Spinal cord (tissue), 10 donors: ENCODE data around the gene MED15. TPM values are rescaled to one million over a fixed set of nuclear protein-coding genes. Genes with fewer than 3 reads are reported as not detected.
"Not testable (repeated sequence)": the region's sequence is repeated elsewhere in the genome, so short reads cannot be mapped to it uniquely, and the experiment has no call there.

Experiments
- DNase-seq, 6 donors: peaks; one replicate each; pipeline versions ENCODE4 v3.0.0 to v3.0.0-alpha.2; 2013 to 2015; ENCODE audit warnings: low spot score in 6 of 6, low read depth in 4 of 6
- H3K27ac ChIP-seq: one replicate; pipeline ENCODE4 v1.5.1; 2013; ENCODE audit warnings: low read depth, low read length, control low read depth
- H3K27me3 ChIP-seq: one replicate; pipeline ENCODE4 v1.6.1; 2013; ENCODE audit warnings: low read length; ENCODE audit not compliant: control insufficient read depth, insufficient read depth
- H3K36me3 ChIP-seq: one replicate; pipeline ENCODE4 v1.6.1; 2013; ENCODE audit warnings: low read length; ENCODE audit not compliant: control insufficient read depth, insufficient read depth
- H3K4me1 ChIP-seq: one replicate; pipeline ENCODE4 v1.6.1; 2013; ENCODE audit warnings: low read length; ENCODE audit not compliant: control insufficient read depth, insufficient read depth
- H3K4me3 ChIP-seq: one replicate; pipeline ENCODE4 v1.5.1; 2013; ENCODE audit warnings: low read depth, low read length, control low read depth
- H3K9me3 ChIP-seq: one replicate; pipeline ENCODE4 v1.6.1; 2013; ENCODE audit warnings: low read length; ENCODE audit not compliant: control insufficient read depth, insufficient read depth
- WGBS: methylation state at CpG from one replicate; pipeline ENCODE4 v1.1.5; 2013; ENCODE audit warnings: missing lambda C conversion rate; ENCODE audit not compliant: insufficient coverage; 5-methylcytosine and 5-hydroxymethylcytosine counted together
- polyA plus RNA-seq, 2 donors: library from polyadenylated mRNA; unstranded; fragments of 120-200 nt; gene quantifications; one replicate each; pipeline ENCODE4 v1.2.1, GENCODE V29; 2013; ENCODE audit not compliant: insufficient read length in 2 of 2
- total RNA-seq, 2 donors: library from RNA; depleted of rRNA in 1 of 2; stranded (reverse); fragments of 120-200 nt in 1 of 2; fragments of >200 nt in 1 of 2; gene quantifications; one replicate each; pipeline versions ENCODE4 v1.2.3 to v1.2.4, GENCODE V29; 2013 to 2014
- donor health status: healthy.

MED15 gene
- total and polyA plus RNA-seq, 4 donors: 16.1 to 67.8 (median 36.4) TPM

DNA sequence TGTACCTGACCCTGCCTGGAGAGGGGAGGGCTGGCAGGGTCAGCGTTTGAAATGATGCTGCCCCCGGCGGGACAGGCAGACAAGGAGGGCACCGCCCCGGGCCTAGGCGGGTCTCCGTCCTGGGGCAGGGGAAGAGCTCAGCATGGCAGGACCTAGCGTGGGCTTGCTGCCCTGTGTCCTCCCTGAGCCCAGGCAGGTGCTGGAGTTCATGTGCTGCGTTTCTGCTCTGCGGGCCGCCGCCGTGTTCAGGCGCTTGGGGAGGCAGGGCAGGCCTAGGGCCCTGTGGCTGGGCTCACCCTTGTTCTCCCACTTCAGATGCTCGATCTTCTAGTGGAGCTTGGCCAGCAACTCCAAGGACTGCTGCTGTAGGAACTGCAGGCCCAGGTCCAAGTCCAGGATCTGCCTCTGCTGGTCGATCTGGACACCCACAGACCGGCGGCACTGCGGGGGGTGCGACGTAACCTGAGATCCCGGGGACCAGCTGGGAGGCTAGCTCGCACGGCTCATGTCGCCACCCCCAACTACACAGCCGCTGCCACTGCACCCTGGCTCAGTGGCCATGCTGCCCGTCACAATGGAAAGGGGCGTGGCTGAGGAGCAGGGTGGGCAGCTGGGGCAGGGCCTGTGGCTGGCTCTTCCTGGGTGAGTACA is 84.4 kb downstream of the MED15 start:
- DNase-seq: no peak
- Histone ChIP-seq H3K4me3 (no peak overlapping the region), H3K27ac (no peak overlapping the region), H3K27me3 (no peaks in the 10 kb centered on the region), H3K9me3 (no peaks in the 10 kb centered on the region), H3K4me1 (peaks cover 6% of the 10 kb centered on the region), H3K36me3 (peaks cover 16% of the 10 kb centered on the region)
- WGBS: 48% methylated on average over 23 of the region's 28 CpGs

DNA sequence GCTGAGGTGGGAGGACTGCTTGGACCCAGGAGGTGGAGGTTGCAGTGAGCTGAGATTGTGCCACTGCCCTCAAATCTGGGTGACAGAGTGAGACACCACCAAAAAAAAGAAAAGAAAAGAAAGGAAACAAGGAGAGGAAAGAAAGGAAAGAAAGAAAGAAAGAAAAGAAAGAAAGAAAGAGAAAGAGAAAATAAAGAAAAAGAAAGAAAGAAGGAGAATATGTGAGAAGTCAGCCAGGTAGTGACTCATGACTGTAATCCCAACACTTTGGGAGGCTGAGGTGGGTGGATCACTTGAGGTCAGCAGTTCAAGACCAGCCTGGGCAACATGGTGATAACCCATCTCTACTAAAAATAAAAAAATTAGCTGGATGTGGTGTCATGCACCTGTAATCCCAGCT is 86.6 kb downstream of the MED15 start:
- not testable (repeated sequence) for H3K27ac ChIP-seq, H3K27me3 ChIP-seq, H3K9me3 ChIP-seq, H3K36me3 ChIP-seq, DNase-seq, H3K4me3 ChIP-seq, H3K4me1 ChIP-seq

DNA sequence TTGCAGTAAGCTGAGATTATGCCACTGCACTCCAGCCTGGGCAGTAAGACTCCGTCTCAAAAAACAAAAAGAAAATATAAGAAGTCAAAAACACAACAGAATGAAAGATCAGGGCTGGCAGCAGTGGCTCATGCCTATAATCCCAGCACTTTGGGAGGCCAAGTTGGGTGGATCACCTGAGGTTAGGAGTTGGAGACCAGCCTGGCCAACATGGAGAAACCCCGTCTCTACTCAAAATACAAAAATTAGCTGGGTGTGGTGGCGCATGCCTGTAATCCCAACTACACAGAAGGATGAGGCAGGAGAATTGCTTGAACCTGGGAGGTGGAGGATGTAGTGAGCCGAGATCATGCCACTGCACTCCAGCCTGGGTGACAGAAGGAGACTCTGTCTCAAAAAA is 87.1 kb downstream of the MED15 start:
- H3K27ac ChIP-seq, H3K4me3 ChIP-seq, H3K4me1 ChIP-seq, H3K9me3 ChIP-seq, H3K27me3 ChIP-seq, H3K36me3 ChIP-seq, DNase-seq: not testable (repeated sequence)
- no CpG with 5 or more reads among the region's 4 CpGs for WGBS

DNA sequence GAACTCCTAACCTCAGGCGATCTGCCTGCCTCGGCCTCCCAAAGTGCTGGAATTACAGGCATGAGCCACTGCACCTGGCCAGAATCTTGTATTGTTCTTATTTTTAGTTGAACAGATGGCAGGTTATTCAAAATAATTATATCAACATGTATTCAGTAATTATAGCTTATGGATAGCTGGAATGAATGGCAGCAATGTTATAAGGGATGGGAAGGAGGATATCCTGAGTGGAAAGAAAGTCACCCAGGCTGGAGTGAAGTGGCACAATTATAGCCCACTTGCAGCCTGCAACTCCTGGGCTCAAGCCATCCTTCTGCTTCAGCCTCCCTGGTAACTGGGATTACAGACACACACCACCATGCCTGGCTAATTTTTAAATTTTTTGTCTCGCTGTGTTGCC is 88.1 kb downstream of the MED15 start:
- no peaks in the 10 kb centered on the region for H3K27me3 ChIP-seq
- WGBS: 100% methylated on average over 2 of the region's 3 CpGs
- H3K27ac ChIP-seq: no peak overlapping the region
- no peaks in the 10 kb centered on the region for H3K36me3 ChIP-seq
- peaks cover 6% of the 10 kb centered on the region for H3K4me1 ChIP-seq
- no peaks in the 10 kb centered on the region for H3K9me3 ChIP-seq
- H3K4me3 ChIP-seq: no peak overlapping the region
- no peak for DNase-seq

DNA sequence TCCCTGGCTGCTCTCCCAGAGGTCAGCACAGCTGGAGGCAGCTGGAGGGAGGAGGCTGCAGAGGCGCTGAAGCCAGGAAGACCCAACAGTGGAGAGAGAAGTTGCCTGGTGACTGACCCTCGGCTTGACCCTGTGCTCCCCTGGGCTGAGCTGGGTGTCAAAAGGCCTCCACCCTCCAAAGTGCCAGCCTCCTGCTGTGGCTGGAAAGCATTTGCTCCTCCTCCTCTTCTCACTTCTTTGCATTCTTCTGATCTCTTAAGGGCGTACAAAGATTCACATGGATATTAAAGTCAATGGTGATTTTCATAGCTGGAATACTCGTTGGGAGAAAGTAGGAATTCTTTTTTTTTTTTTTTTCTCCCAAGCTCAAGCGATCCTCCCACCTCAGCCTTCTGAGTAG is 91.7 kb downstream of the MED15 start:
- Histone ChIP-seq H3K27ac (no peak overlapping the region), H3K36me3 (no peaks in the 10 kb centered on the region), H3K9me3 (no peaks in the 10 kb centered on the region), H3K27me3 (no peaks in the 10 kb centered on the region), H3K4me3 (no peak overlapping the region), H3K4me1 (no peaks in the 10 kb centered on the region)
- no CpG with 5 or more reads among the region's 5 CpGs for WGBS
- DNase-seq: no peak

DNA sequence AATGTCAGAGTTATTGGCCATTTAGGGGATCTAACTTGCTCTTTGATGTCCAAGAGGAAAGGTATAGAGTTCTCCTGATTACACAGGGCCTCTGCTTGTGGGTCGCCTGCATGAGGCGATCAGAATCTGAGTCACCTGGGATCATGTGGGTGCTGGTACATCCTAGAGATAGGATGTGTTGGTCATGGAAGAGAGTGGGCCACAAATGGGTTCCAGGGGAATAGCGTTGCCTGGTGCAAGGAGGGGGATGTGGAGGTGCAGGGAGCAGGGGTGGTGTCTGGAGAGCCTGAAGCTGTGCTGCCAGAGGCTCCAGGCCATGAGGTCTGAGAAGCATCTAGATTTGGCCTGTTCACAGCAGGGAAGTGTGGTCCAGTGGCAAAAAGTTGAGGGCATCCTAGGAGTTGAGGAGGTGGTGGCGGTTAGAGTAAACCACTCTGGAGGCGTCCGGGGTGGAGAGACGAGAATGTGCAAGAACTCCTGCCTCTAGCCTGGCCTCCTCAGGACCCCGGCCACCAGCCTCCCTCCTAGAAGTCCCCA is 92.8 kb downstream of the MED15 start:
- Histone ChIP-seq H3K36me3 (no peaks in the 10 kb centered on the region), H3K27ac (no peak overlapping the region), H3K9me3 (no peaks in the 10 kb centered on the region), H3K27me3 (no peaks in the 10 kb centered on the region), H3K4me3 (no peak overlapping the region), H3K4me1 (no peaks in the 10 kb centered on the region)
- no peak for DNase-seq
- WGBS: 88% methylated on average over 7 of the region's 8 CpGs

DNA sequence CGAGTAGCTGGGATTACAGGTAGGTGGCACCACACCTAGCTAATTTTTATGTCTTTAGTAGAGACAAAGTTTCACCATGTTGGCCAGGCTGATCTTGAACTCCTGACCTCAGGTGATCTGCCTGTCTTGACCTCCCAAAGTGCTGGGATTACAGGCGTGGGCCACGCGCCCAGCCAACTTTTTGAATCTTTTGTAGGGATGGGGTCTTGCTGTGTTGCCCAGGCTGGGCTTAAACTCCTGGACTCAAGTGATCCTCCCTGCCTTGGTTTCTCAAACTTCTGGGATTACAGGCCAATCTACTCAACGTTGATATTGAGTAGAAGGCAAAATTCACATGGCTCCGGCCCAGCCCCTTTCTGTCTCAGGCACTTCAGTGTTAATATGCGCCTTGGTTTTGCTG is 93.9 kb downstream of the MED15 start:
- H3K4me3 ChIP-seq: no peak overlapping the region
- H3K9me3 ChIP-seq: no peaks in the 10 kb centered on the region
- DNase-seq: no peak
- H3K27me3 ChIP-seq: no peaks in the 10 kb centered on the region
- no peaks in the 10 kb centered on the region for H3K36me3 ChIP-seq
- 91% methylated on average over 7 of the region's 7 CpGs for WGBS
- no peak overlapping the region for H3K27ac ChIP-seq
- peaks cover 2% of the 10 kb centered on the region for H3K4me1 ChIP-seq

DNA sequence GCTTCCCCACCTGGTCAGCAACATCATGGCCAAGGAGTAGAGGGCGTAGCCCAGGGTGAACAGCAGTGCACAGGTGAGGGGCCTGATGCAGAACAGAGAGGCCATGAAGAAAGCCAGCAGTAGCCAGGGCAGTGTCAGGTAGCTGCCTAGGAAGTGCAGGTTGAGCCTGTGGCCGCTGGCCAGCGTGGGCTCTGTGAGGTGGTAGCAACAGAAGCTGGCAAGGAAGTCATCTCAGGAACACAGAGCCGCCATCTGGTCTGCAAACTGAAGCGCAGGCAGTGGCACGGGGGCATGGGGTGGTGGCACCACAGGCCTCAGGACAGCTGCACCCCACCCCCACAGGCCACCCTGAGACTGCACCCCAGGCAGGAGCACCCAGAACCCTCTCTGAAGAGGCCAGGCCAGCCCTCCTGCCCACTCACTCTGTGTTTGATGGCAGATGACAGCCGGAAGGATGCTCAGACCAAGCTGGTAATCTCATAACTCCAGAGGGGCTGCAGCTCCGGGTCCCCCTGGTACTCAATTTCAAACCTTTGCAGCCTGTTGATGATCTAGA is 95.3 kb downstream of the MED15 start:
- Histone ChIP-seq H3K27me3 (no peaks in the 10 kb centered on the region), H3K9me3 (no peaks in the 10 kb centered on the region), H3K4me1 (peaks cover 8% of the 10 kb centered on the region), H3K36me3 (no peaks in the 10 kb centered on the region), H3K27ac (no peak overlapping the region), H3K4me3 (no peak overlapping the region)
- 90% methylated on average over 8 of the region's 8 CpGs for WGBS
- DNase-seq: no peak

DNA sequence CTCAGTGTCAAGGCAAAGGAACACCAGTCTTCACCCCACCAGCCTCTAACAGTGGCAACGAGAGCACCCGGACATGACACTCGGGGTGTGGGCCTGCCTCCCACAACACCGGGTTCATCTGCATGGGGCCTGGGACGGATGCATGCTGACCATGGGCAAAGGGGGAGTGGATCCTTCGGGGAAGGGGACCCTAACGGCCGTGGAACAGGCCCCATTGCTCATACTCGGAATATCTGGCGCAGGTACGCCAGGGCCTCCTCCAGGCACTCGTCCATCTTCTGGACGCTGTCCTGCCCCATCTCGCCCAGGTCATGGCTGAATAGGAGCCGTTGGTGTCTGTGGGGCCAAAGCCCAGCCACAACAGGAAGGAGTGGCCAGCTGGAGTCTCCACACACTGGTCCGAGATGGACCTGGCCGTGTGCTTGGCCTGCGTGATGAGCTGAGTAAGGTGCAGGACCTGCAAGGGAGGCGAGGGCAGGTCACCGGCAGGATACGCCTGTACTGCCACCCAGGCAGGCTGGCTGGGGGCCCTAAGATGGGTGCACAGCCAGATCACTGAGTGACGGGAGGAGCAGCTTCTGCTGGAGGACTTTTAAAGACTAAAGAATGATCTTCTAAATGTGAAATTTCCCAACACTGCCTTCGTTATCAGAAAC is 96.8 kb downstream of the MED15 start:
- peaks cover 8% of the 10 kb centered on the region for H3K4me1 ChIP-seq
- WGBS: 83% methylated on average over 21 of the region's 23 CpGs
- no peak overlapping the region for H3K27ac ChIP-seq
- H3K4me3 ChIP-seq: no peak overlapping the region
- H3K27me3 ChIP-seq: no peaks in the 10 kb centered on the region
- H3K9me3 ChIP-seq: no peaks in the 10 kb centered on the region
- H3K36me3 ChIP-seq: no peaks in the 10 kb centered on the region
- DNase-seq: no peak

DNA sequence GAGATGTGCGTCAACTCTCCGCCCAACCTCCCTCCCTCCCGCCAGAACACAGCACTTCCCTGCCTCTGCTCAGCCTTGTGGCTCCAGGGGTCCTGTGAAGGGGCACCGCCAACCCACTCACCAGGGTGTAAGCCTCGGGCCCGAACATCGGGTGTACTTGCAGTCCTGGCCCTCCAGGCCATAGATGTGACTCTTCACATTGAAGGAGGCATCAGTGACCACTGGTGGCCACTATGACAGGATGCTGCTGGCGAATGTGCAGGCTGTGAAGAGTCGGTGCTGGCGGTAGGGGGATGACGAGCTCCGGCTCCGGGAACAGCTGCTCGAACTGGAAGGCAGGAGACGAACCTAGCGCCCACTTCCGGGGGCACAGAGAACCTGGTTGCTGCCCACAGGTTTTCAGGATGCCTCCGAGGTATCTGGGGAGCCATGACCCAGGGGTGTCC is 97.4 kb downstream of the MED15 start:
- Histone ChIP-seq H3K27me3 (no peaks in the 10 kb centered on the region), H3K36me3 (no peaks in the 10 kb centered on the region), H3K4me1 (peaks cover 8% of the 10 kb centered on the region), H3K4me3 (no peak overlapping the region), H3K27ac (no peak overlapping the region), H3K9me3 (no peaks in the 10 kb centered on the region)
- DNase-seq: no peak
- 79% methylated on average over 17 of the region's 18 CpGs for WGBS
